OCI-M2 (cell line): Measurements from ENCODE around the gene PML.

Experiments used
- DNase-seq: peaks from one replicate; lab custom pipeline; 2025; ENCODE audit not compliant: unreplicated experiment; lab: John Stamatoyannopoulos, UW

The PML gene

GRCh38 chr15:73994413-73994883, at the start of gene PML:
TSS of gene PML (plus strand) at chr15:73994716. CDS start at chr15:73994813, 97 bp downstream.
- no peak for DNase-seq

- DNase-seq = no peak
These were observed 49.4 kb upstream of the PML start for GRCh38 chr15:73945130-73945508.

- DNase-seq = no peak
These were observed 48.3 kb upstream of the PML start for GRCh38 chr15:73946046-73946721.

GRCh38 chr15:73946795-73947370, 47.6 kb upstream of the PML start:
- no peak for DNase-seq

- DNase-seq = no peak
These were observed 46.9 kb upstream of the PML start for GRCh38 chr15:73947651-73948050.

GRCh38 chr15:73948396-73948795, 46.1 kb upstream of the PML start:
- no peak for DNase-seq

- DNase-seq = no peak
These were observed 45.5 kb upstream of the PML start for GRCh38 chr15:73948982-73949381.

GRCh38 chr15:73949496-73949895, 45.0 kb upstream of the PML start:
- DNase-seq = no peak

- DNase-seq = no peak
These were observed 44.1 kb upstream of the PML start for GRCh38 chr15:73950479-73950830.

GRCh38 chr15:73950831-73951561, 43.5 kb upstream of the PML start:
- DNase-seq = no peak

GRCh38 chr15:73951601-73952000, 42.9 kb upstream of the PML start:
- DNase-seq = no peak

GRCh38 chr15:73952171-73952912, 42.2 kb upstream of the PML start:
- no peak for DNase-seq

GRCh38 chr15:73952913-73953750, 41.4 kb upstream of the PML start:
- DNase-seq = no peak

GRCh38 chr15:73954188-73955145, 40.0 kb upstream of the PML start:
- no peak for DNase-seq

GRCh38 chr15:73955326-73955725, 39.2 kb upstream of the PML start:
- no peak for DNase-seq

GRCh38 chr15:73955861-73956742, 38.4 kb upstream of the PML start:
- DNase-seq = no peak

- no peak for DNase-seq
These were observed 37.8 kb upstream of the PML start for GRCh38 chr15:73956743-73957135.

GRCh38 chr15:73957276-73957675, 37.2 kb upstream of the PML start:
- no peak for DNase-seq

- DNase-seq = no peak
These were observed 36.7 kb upstream of the PML start for GRCh38 chr15:73957785-73958184.
